K562 (cell line): ENCODE data around the gene ABCF3. TPM values are rescaled to one million over a fixed set of nuclear protein-coding genes. Genes with fewer than 3 reads are reported as not detected.

Source experiments
- ARHGAP35 ChIP-seq: fragments of 450-650 bp; IDR thresholded peaks from 2 replicates; pipeline ENCODE4 v1.6.1; 2018; ENCODE audit not compliant: partially characterized antibody
- BRCA1 ChIP-seq, 2 experiments: fragments of 450-650 bp in 1 of 2; sonication (generic) in 1 of 2; formaldehyde crosslinking in 1 of 2; IDR thresholded peaks; 2 replicates each; pipeline versions ENCODE4 v1.5.0 to v1.6.1; 2017 to 2020; ENCODE audit warnings: mild to moderate bottlenecking in 1 of 2, missing genetic modification reagents in 1 of 2
- CTBP1 ChIP-seq: fragments of 450-650 bp; IDR thresholded peaks from 2 replicates; pipeline ENCODE4 v1.6.1; 2016; ENCODE audit warnings: borderline replicate concordance
- E2F4 ChIP-seq: sonication (generic); formaldehyde crosslinking; IDR thresholded peaks from 2 replicates; pipeline ENCODE4 v1.8.0; 2022; ENCODE audit warnings: mild to moderate bottlenecking, low read depth, missing genetic modification reagents
- ELF4 ChIP-seq: fragments of 450-650 bp; formaldehyde crosslinking; IDR thresholded peaks from 2 replicates; pipeline ENCODE4 v1.4.0; 2022; ENCODE audit warnings: missing genetic modification characterization
- FOS ChIP-seq: IDR thresholded peaks from 3 replicates; pipeline ENCODE4 v1.6.1; 2011; ENCODE audit not compliant: insufficient read length; ENCODE audit errors: extremely low read depth
- FOXM1 ChIP-seq, 2 experiments: fragments of 450-650 bp in 1 of 2; sonication (generic) in 1 of 2; formaldehyde crosslinking in 1 of 2; IDR thresholded peaks; 2 replicates each; pipeline versions ENCODE4 v1.6.1 to v1.9.0; 2017 to 2022; ENCODE audit warnings: low read depth in 2 of 2, mild to moderate bottlenecking in 2 of 2, missing genetic modification reagents in 1 of 2, moderate library complexity in 1 of 2
- GATAD2A ChIP-seq: fragments of 450-650 bp; IDR thresholded peaks from 2 replicates; pipeline ENCODE4 v1.6.1; 2017
- MTA1 ChIP-seq: fragments of 450-650 bp; IDR thresholded peaks from 2 replicates; pipeline ENCODE4 v1.6.1; 2017; ENCODE audit warnings: borderline replicate concordance
- MXI1 ChIP-seq: IDR thresholded peaks from 2 replicates; pipeline ENCODE4 v1.6.1; 2011; ENCODE audit warnings: low read depth, mild to moderate bottlenecking, improper control_type of control experiment, low read length
- NCOA2 ChIP-seq, 2 experiments: fragments of 450-650 bp; IDR thresholded peaks; 2 replicates each; pipeline ENCODE4 v1.6.1; 2018; ENCODE audit warnings: mild to moderate bottlenecking in 2 of 2, moderate library complexity in 1 of 2; ENCODE audit not compliant: partially characterized antibody in 2 of 2
- NFIX ChIP-seq: fragments of 250-450 bp; sonication (Bioruptor Pico); IDR thresholded peaks from 2 replicates; pipeline ENCODE4 v1.4.0; 2020; ENCODE audit warnings: low read depth, mild to moderate bottlenecking, moderate library complexity
- PML ChIP-seq: IDR thresholded peaks from 2 replicates; pipeline ENCODE4 v1.6.1; 2012; ENCODE audit warnings: low read length, inconsistent platforms
- POLR2H ChIP-seq: IDR thresholded peaks from 2 replicates; pipeline ENCODE4 v1.6.1; 2016; ENCODE audit warnings: missing genetic modification characterization, low read depth, mild to moderate bottlenecking, control low read depth, missing compliant biosample characterization, moderate library complexity
- SMAD4 ChIP-seq: fragments of 250-450 bp; sonication (Bioruptor Pico); conservative IDR thresholded peaks from 2 replicates; pipeline ENCODE4 v1.8.0; 2021; ENCODE audit warnings: inconsistent platforms, mild to moderate bottlenecking, moderate library complexity
- TAF9B ChIP-seq: fragments of 450-650 bp; IDR thresholded peaks from 2 replicates; pipeline ENCODE4 v1.6.1; 2018; ENCODE audit warnings: mild to moderate bottlenecking; ENCODE audit not compliant: partially characterized antibody
- THRA ChIP-seq: fragments of 450-650 bp; IDR thresholded peaks from 2 replicates; pipeline ENCODE4 v1.6.1; 2017; ENCODE audit warnings: mild to moderate bottlenecking, moderate library complexity
- ZBED1 ChIP-seq: IDR thresholded peaks from 2 replicates; pipeline ENCODE4 v1.6.1; 2014
- ZBTB7A ChIP-seq: IDR thresholded peaks from 2 replicates; pipeline ENCODE4 v1.6.1; 2011; ENCODE audit warnings: low read depth, mild to moderate bottlenecking, low read length, moderate library complexity, borderline replicate concordance; ENCODE audit not compliant: control insufficient read depth
- ZFX ChIP-seq: sonication (generic); formaldehyde crosslinking; IDR thresholded peaks from 2 replicates; pipeline ENCODE4 v1.8.0; 2022; ENCODE audit warnings: mild to moderate bottlenecking, missing genetic modification reagents, moderate library complexity
- ZNF133 ChIP-seq: fragments of 250-450 bp; sonication (Bioruptor Pico); IDR thresholded peaks from 2 replicates; pipeline ENCODE4 v1.4.0; 2020; ENCODE audit warnings: mild to moderate bottlenecking
- ZNF445 ChIP-seq: fragments of 250-450 bp; sonication (Bioruptor Pico); IDR thresholded peaks from 2 replicates; pipeline ENCODE4 v1.4.0; 2020; ENCODE audit warnings: low read depth, mild to moderate bottlenecking, moderate library complexity
- ZNF584 ChIP-seq: fragments of 200-800 bp; sonication (Bioruptor generic); IDR thresholded peaks from 2 replicates; pipeline ENCODE4 v1.6.1; 2016; ENCODE audit warnings: low read depth, mild to moderate bottlenecking, missing genetic modification characterization, missing compliant biosample characterization
- ZNF764 ChIP-seq: fragments of 250-450 bp; sonication (Bioruptor Pico); IDR thresholded peaks from 2 replicates; pipeline ENCODE4 v1.4.0; 2020; ENCODE audit warnings: low read depth, mild to moderate bottlenecking, moderate library complexity
- polyA plus RNA-seq, 8 experiments: library from polyadenylated mRNA; depleted of rRNA in 4 of 8; stranded (reverse) in 5 of 8; unstranded in 3 of 8; fragments of >200 nt; fragmentation: Nextera tagmentation in 2 of 8; fragmentation: Illumina TruSeq in 1 of 8; extraction: Ambion mirVana in 2 of 8; extraction: Trizol in 1 of 8; gene quantifications; 2 replicates each; pipeline versions ENCODE4 v1.2.1 to v1.2.3, GENCODE V29; 2011 to 2014; ENCODE audit warnings: inconsistent platforms in 1 of 8, missing spikeins in 1 of 8
- total RNA-seq, 7 experiments: library from RNA; depleted of rRNA in 6 of 7; stranded (reverse); fragments of >200 nt in 6 of 7; fragmentation: Illumina TruSeq in 2 of 7; extraction: Trizol in 2 of 7; gene quantifications; 2 replicates each; pipeline versions ENCODE4 v1.2.1 to v1.2.3, GENCODE V29; 2011 to 2021; ENCODE audit warnings: low replicate concordance in 1 of 7
- TF ChIP-seq, protein P1 (sequence below): sonication (generic); formaldehyde crosslinking; IDR thresholded peaks from 2 replicates; pipeline ENCODE4 v1.4.0; 2020; ENCODE audit warnings: mild to moderate bottlenecking, missing genetic modification reagents

The ABCF3 gene
- total and polyA plus RNA-seq, 9 of the 15 experiments (the other 6 are each of a cell fraction or from before 2014, with no cell fraction given): 6.7 to 77.9 (median 45.1) TPM

DNA sequence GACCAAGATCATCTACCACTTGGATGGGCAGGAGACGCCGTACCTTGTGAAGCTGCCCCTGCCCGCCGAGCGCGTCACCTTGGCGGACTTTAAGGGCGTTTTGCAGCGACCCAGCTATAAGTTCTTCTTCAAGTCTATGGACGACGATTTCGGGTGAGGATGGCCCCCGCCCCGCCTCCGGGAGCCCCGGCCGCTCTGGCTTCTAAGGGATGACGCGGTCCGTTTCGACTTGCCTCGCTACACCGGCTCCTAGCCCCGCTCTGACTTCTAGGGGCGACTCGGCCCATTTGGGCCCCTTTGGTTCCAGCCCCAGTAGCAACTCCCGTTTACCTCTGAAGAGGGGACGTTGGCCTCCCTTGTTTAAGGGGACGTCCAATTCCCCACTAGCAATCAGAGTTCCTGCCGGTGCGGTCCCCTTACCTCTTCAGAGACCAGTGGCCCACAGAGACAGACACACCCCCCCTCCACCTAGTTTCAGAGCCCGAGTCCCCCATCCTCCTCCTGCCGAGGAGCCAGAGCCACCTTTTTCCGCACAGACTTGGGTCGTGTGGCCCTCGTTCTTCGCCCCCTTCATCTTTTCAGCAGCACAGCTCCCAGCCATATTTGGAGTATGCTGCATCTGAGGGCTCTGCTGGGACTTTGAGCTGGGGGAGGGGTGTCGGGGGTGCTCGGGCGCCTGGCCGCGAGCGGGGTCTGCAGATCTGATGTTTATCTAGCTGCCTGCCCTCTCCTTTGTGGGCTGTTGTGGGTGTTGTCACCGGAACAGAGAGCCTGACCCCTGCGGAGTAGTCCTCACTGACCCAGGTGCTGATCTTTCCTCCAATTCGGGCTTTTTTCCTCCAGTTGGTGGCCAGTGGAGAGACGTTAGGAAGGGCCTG lies 30.1 kb upstream of the ABCF3 start (continued):
- no peak for TF ChIP-seq ZNF133 (CRISPR knock-in tag)
- TF ChIP-seq NCOA2 (IDR thresholded peaks at IDR 0.05; ENCODE audit: partially characterized antibody in 2 of 2): no peak
- TF ChIP-seq PML: no peak
- no peak for TF ChIP-seq THRA
- TF ChIP-seq ARHGAP35: no peak
- TF ChIP-seq MXI1: no peak
- no peak for TF ChIP-seq ZNF764
- TF ChIP-seq ZBTB7A: 0 out of 2 replicates have a peak, but pooled peaks have one; percentile 24
- no peak for TF ChIP-seq TAF9B
- TF ChIP-seq ZBED1: no peak
- TF ChIP-seq, protein P1, sequence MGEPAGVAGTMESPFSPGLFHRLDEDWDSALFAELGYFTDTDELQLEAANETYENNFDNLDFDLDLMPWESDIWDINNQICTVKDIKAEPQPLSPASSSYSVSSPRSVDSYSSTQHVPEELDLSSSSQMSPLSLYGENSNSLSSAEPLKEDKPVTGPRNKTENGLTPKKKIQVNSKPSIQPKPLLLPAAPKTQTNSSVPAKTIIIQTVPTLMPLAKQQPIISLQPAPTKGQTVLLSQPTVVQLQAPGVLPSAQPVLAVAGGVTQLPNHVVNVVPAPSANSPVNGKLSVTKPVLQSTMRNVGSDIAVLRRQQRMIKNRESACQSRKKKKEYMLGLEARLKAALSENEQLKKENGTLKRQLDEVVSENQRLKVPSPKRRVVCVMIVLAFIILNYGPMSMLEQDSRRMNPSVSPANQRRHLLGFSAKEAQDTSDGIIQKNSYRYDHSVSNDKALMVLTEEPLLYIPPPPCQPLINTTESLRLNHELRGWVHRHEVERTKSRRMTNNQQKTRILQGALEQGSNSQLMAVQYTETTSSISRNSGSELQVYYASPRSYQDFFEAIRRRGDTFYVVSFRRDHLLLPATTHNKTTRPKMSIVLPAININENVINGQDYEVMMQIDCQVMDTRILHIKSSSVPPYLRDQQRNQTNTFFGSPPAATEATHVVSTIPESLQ (CRISPR knock-in tag): 0 out of 2 replicates have a peak, but pooled peaks have one; percentile 30
- TF ChIP-seq E2F4 (CRISPR knock-in tag): 0 out of 2 replicates have a peak, but pooled peaks have one; percentile 19
- no peak for TF ChIP-seq NFIX (CRISPR knock-in tag)
- peak; percentile 76 for TF ChIP-seq ZFX (CRISPR knock-in tag)
- no peak for TF ChIP-seq FOS
- no peak for TF ChIP-seq FOXM1 (IDR thresholded peaks at IDR 0.05; ENCODE audit: low read depth)
- 0 out of 2 replicates have a peak, but pooled peaks have one; percentile 31 for TF ChIP-seq FOXM1 (CRISPR knock-in tag; IDR thresholded peaks at IDR 0.05; ENCODE audit: low read depth)
- no peak for TF ChIP-seq ELF4 (CRISPR knock-in tag)
- TF ChIP-seq ZNF584 (CRISPR knock-in tag): no peak
- no peak for TF ChIP-seq POLR2H
- TF ChIP-seq CTBP1: no peak
- no peak for TF ChIP-seq MTA1
- TF ChIP-seq GATAD2A: no peak
- TF ChIP-seq ZNF445 (CRISPR knock-in tag): no peak
- TF ChIP-seq SMAD4 (CRISPR knock-in tag): peak; percentile 17; the same call in 1 of the 2 replicates
- TF ChIP-seq BRCA1 (IDR thresholded peaks at IDR 0.05): no peak
- TF ChIP-seq BRCA1 (CRISPR knock-in tag; IDR thresholded peaks at IDR 0.05): no peak
